ENCODE data around the gene RGMB.
"Not testable (repeated sequence)": the region's sequence is repeated elsewhere in the genome, so short reads cannot be mapped to it uniquely, and the experiment has no call there.

RGMB gene

GRCh38 chr5:98773464-98774191, at the start of gene RGMB:
RGMB (plus strand) TSS chr5:98773663; CDS start chr5:98774071, 408 bp downstream.
- DNase-seq (ENCODE audit: low read depth), result peak; percentile 86

DNA sequence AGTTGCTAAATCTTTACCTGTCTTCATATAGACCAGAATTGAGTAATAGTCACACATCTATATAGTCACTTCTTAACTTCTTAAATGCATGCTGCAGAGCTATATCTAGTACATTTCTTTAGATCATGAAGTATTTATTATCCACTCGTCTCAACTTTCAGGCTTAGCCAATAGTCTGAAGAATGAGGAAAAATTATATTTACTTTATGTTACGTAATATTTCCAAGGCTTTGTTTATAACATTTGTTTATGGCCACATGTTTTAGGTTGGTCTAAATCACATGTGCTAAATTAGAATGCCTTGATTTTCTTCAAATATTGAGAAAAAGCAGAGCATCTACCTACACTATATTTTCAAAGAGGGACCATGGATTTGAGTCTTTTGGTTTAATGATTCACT, 47.2 kb upstream of the RGMB start:
- no peak for DNase-seq (ENCODE audit: low read depth)

GRCh38 chr5:98727686-98728085, 45.8 kb upstream of the RGMB start:
- DNase-seq (ENCODE audit: low read depth), result no peak

GRCh38 chr5:98734646-98735045, 38.8 kb upstream of the RGMB start:
- no peak for DNase-seq (ENCODE audit: low read depth)

DNA sequence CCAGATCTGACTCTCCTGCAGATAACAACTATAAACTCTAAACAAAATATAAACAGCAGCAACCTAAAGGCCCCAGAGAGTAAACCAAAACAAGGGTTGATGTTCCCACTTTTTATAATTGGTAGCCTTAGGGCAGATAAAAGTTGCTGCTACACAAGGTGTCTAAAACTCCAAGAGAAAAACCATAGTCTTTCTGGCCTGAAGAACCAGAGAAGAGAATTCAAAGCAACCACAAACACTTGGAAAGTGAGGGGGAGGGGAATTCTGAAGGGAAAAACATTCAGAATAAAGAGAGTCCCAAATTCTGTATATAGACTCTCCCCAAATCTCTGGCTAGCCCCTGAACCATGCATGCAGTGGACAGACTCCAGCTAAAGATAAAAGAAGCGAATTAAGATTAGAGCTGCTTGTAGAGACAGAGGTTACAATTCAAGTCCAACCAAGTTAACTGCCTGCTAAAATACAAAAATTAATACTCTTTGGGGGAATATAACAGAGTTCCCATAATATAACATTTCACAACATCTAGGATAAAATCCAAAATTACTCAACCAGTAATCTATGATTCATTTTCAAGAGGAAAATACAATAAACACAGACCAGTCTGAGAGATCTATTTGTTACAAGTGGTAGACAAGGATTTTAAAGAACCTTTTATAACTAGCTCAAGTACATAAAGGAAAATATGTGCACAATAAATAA, 37.5 kb upstream of the RGMB start:
- DNase-seq (ENCODE audit: low read depth), result no peak

GRCh38 chr5:98736753-98737152, 36.7 kb upstream of the RGMB start:
- no peak for DNase-seq (ENCODE audit: low read depth)

DNA sequence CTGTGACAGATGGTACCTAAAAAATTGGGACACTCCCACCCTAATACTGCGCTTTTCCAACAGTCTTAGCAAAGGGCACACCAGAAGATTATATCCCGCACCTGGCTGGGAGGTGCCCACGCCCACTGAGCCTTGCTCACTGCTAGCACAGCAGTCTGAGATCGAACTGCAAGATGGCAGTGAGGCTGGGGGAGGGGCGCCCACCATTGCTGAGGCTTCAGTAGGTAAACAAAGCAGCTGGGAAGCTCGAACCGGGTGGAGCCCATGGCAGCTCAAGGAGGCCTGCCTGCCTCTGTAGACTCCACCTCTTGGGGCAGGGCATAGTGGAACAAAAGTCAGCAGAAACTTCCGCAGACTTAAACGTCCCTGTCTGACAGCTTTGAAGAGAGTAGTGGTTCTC, 36.0 kb upstream of the RGMB start:
- not testable (repeated sequence) for DNase-seq (ENCODE audit: low read depth)

DNA sequence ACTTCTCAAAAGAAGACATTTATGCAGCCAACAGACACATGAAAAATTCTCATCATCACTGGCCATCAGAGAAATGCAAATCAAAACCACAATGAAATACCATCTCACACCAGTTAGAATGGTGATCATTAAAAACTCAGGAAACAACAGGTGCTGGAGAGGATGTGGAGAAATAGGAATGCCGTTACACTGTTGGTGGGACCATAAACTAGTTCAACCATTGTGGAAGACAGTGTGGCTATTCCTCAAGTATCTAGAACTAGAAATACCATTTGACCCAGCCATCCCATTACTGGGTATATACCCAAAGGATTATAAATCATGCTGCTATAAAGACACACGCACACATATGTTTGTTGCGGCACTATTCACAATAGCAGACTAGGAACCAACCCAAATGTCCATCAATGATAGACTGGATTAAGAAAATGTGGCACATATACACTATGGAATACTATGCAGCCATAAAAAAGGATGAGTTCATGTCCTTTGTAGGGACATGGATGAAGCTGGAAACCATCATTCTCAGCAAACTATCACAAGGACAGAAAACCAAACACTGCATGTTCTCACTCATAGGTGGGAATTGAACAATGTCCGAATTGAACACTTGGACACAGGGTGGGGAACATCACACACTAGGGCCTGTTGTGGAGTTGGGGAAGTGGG, 34.8 kb upstream of the RGMB start:
- DNase-seq (ENCODE audit: low read depth), result not testable (repeated sequence)

- no peak for DNase-seq (ENCODE audit: low read depth)
These were observed 31.5 kb upstream of the RGMB start for GRCh38 chr5:98741926-98742325.

DNA sequence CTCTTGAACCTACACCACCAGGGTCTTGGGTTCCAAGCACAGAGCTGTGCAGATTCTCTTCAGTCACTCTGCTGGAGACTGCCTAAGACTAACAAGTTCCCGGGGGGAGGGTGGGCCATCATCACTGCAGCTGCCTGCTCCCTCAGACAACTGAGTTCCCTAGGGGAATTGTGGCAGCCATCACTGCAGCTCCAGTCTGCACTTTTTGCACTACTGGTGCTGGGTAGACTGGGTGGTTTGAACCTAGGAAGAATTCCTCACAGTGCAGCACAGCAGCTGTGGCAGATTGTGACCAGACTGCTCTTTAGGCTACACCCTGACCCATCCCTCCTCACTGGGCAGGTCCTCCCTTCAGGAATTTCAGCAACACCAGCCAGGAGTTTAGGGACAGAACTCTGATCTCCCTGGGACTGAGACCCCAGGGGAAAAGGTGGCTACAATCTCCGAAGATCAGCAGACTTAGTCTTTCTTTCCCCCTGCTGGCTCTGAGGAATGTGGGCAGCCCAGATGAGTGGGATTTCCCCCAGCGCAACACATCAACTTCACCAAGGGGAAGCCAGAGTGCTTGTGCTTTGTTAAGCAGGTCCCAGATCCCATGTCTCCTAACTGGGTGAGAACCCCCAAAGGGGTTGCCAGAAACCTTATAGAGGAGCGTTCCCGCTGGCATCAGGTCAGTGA, 30.9 kb upstream of the RGMB start:
- no peak for DNase-seq (ENCODE audit: low read depth)

DNA sequence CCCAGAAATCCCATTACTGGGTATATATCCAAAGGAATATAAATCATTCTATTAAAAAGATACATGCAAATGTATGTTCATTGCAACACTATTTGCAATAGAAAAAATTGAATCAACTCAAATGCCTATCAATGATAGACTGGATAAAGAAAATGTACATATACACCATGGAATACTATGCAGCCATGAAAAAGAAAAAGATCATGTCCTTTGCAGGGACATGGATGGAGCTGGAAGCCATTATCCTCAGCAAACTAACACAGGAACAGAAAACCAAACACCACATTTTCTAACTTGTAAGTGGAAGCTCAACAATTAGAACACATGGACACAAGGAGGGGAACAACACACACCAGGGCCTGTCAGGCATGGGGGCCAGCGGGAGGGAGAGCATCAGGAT, 25.2 kb upstream of the RGMB start:
- DNase-seq (ENCODE audit: low read depth), result not testable (repeated sequence)

DNA sequence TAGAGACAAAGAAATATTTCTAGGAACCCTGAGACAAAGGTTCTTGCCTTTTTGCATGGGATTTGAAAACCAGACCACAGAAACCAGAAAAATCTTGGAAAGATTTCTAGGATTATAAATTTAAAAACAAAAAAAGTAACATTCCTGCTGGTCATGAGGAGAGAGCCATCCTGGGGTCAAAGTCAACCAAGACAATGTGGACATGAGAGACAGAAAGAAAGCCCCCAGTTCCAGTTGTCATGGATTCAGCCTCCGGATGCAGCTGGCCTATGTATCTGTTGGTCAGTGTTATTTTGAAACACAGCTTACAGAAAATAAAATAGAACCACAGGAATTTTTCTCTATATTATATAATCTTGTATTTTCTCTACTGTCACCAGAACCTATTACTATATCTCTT, 24.4 kb upstream of the RGMB start:
- no peak for DNase-seq (ENCODE audit: low read depth)

DNA sequence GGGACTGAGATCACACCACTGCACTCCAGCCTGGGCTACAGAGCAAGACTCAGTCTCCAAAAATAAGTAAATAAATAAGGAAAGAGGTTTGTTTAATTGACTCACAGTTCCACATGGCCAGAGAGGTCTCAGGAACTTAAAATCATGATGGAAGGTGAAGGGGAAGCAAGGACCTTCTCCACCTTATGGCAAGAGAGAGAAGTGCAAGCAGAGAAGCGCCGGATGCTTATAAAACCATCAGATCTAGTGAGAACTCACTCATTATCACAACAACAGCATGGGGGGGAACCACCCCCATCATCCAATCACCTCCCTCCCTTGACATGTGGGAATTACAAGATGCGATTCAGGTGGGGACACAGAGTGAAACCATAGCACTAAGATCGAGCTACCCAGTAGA, 22.8 kb upstream of the RGMB start:
- no peak for DNase-seq (ENCODE audit: low read depth)

- DNase-seq (ENCODE audit: low read depth), result not testable (repeated sequence)
These were observed 21.1 kb upstream of the RGMB start for GRCh38 chr5:98752331-98752730.

DNA sequence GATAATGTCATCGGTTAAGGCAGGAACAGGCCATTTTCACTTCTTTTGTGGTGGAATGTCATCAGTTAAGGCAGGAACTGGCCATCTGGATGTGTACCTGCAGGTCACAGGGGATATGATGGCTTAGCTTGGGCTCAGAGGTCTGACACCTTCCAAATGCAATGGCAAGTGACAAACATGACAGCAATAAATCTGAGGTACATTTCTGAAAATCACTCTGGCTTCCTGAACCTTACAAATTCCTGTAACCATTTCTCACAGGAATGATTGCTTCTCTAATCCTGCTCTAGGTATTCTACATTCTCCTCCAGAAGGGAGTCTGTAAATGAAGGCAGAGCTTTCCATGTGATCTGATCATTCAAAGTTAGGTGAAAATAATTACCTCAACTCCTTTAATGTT, 20.7 kb upstream of the RGMB start:
- DNase-seq (ENCODE audit: low read depth), result not testable (repeated sequence)

DNA sequence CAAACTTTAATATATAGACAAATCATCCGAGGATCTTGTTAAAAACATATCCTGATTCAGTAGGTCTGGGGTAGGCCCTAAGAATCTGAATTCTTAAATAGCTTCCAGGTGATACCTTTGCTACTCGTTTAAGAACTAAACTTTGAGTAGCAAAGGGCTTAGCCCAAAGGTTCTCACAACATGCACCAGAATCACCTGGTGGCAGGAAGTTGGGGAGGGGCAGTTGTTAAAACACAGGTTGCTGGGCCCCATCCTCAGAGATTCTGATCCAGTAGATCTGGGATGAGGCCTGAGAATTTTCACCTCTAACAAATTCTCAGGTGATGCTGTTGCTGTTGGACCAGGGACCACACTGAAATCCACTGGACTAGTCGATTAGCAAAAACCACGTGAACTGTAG, 20.0 kb upstream of the RGMB start:
- no peak for DNase-seq (ENCODE audit: low read depth)

GRCh38 chr5:98755406-98755805, 18.1 kb upstream of the RGMB start:
- no peak for DNase-seq (ENCODE audit: low read depth)

DNA sequence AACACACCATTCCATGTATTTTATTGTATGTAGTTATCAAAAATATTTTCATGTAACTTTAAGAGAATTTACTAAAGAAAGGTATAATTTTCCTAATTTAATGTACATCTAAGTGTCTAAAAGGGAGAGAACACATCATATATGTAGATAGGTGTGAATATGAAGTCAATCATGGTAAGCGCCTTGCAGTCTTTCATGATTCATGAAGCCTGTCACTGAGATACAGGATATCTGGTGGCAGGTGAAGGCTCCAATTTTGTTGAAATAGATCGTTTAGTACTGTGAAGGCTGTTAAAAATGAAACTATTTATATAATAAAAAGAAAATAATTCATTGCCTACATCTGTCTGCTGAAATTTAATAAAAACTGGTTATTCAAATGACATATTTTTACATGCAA, 15.5 kb upstream of the RGMB start:
- DNase-seq (ENCODE audit: low read depth), result no peak

DNA sequence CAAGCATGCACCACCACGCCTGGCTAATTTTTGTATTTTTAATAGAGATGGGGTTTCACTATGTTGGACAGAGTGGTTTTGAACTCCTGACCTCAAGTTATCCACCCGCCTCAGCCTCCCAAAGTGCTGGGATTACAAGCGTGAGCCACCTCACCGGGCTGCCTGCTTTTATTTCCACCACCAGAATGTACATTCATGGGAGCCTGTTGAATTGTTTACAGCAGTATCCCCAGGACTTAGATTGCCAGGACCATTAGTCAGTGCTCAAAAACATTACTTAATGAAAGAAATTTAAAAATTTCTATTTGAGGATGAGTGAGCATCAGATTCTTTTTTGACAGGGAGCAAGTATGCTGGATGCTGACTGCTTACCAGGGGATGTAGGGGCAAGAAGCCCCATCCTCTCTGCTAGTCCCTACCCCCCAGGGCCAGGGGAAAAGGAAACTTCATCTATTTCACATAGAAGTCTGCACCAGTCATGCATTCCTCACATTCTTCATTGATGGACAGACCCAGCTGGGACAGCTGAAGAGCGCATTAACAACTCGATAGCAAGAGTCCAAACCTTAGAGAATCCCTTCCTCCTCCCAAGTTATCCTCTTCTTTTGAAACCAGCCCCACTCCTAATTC, 10.3 kb upstream of the RGMB start:
- DNase-seq (ENCODE audit: low read depth), result no peak

GRCh38 chr5:98765815-98766214, 7.6 kb upstream of the RGMB start:
- no peak for DNase-seq (ENCODE audit: low read depth)

DNA sequence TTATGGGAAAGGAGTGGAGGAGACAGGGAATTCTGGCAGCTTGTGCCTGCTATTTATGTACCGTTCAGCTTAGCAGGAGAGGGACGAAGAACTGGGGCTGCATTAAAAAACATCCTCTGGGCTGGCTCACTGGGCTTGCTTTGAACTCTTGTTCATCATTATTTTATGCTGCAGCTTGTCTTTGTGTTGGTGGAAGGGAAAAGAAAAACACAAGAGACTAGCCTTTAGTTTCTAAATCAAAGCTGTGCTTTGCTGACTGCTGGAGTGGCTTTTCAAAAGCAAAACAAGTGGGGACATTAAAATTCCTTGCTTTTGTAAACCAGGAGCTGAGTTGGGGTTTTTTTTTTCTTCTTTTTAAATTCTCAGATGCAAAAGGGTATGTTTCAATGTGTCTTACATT, 5.9 kb upstream of the RGMB start:
- no peak for DNase-seq (ENCODE audit: low read depth)

All from activated T-cell treated with anti-CD3 and anti-CD28 coated beads for 24 hours (primary cell).